Esophagus mucosa (tissue), 1 donor: ENCODE data around the gene SNX32. TPM values are rescaled to one million over a fixed set of nuclear protein-coding genes. Genes with fewer than 3 reads are reported as not detected.
"Not testable (repeated sequence)": the region's sequence is repeated elsewhere in the genome, so short reads cannot be mapped to it uniquely, and the experiment has no call there.

Experiments
- ATAC-seq: fragments of 200-7000 bp; cut with Tn5 transposase; one replicate; pipeline ENCODE4 v1.9.1; 2020
- total RNA-seq: library from RNA; stranded (reverse); gene quantifications from one replicate; pipeline ENCODE4 v1.2.4, GENCODE V29; 2023
- donor health status: DM: yes; HTN: yes; CAD: no.

SNX32 gene
- total RNA-seq, 1 donor from 2014 or later = 0.12 TPM

DNA sequence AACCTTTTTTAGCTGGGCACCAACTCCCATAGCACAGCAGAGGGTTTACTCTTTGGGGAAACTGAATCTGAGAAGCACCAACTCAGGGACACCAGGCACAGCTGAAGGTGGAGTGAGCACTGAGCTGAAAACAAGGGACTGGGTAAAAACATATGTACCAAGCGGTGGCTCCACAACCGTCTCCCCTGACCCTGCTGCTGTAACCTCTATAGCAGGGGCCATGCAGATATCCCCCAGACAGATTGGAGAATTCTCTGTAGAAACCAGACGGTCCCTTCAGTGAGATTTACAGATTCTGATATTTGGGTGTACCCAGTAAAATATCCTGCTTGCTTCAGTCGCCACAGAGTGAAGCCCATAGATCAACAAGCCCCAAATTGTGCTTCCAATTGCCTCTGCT is 4.3 kb upstream of the SNX32 start:
- ATAC-seq = no peak

DNA sequence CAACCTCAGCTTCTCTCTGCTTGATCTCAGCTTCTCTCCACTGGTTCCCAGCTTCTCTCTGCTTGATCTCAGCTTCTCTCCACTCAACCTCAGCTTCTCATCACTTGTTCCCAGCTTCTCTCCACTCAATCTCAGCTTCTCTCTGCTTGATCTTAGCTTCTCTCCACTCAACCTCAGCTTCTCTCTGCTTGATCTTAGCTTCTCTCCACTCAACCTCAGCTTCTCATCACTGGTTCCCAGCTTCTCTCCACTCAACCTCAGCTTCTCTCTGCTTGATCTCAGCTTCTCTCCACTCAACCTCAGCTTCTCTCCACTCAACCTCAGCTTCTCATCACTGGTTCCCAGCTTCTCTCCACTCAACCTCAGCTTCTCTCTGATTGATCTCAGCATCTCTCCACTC is 1.5 kb upstream of the SNX32 start:
- not testable (repeated sequence) for ATAC-seq

DNA sequence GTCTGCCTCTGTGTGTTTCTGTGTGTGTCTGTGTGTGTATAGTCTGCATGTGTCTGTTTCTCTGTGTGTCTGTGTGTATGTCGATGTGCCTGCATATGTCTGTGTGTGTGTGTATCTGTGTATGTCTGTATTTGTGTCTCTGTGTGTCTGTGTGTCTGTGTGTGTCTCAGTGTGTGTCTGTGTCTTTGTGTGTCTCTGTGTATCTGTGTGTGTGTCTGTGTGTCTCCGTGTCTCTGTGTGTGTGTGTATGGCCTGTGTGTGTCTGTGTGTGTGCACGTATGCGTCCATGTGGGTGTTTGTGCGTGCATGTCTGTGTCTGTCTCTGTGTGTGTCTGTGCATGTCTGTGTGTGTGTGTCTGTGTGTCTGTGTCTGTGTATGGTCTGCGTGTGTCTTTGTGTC is 439 bp downstream of the SNX32 start:
- ATAC-seq = no peak

DNA sequence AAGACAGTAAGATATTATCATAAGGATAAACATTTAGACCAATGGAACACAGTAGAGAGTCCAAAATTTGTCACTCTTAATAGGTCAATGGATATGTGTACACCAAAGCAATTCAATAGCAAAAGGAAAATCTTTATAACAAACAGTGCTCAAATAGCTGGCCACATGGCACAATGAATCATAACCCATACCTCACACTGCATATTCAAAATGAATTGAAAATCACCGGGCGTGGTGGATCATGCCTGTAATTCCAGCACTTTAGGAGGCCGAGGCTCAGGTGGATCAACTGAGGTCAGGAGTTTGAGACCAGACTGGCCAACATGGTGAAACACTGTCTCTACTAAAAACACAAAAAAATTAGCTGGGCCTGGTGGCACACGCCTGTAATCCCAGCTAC is 8.4 kb downstream of the SNX32 start:
- ATAC-seq = peak; percentile 53

DNA sequence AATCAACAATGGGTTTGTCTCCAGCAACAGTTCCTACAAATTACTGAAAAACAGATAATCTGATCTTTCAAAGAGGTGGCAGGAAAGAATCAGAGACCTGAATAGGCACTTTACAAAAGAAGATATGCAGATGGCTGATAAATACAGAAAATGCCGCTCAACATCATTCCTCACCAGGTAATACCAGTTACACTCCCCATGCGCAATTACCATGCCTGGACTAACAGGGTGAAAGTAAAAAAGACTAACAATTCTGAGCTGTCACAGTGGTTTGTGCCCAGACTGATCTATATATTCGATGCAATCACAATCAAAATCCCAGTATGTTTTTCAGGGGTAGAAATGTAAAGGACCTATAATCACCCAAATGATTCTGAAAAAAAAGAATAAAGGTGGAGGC is 10.0 kb downstream of the SNX32 start:
- ATAC-seq = peak; percentile 25

DNA sequence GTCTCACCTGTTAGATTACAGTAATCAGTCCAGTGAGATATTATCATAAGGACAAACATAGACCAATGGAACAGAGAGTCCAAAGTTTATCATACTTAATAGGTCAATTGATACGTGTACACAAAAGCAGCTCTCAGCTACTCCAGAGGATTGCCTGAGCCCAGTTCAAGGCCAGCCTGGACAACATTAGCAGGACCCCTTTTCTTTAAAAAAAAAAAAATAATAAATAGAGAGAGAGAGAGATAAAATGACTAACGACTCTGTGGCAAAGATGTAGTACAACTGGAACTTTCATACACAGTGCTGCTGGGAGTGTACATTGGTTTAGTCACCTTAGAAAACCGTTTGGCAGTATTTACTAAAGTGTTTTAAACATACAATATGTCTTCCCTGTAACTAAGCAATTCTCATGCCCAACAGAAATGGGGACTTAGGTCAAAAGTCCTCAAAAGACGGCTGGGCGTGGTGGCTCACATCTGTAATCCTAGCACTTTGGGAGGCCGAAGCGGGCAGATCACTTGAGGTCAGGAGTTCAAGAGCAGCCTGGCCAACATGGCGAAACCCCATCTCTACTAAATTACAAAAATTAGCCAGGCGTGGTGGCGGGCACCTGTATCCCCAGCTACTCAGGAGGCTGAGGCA is 10.6 kb downstream of the SNX32 start:
- ATAC-seq = peak; percentile 6

DNA sequence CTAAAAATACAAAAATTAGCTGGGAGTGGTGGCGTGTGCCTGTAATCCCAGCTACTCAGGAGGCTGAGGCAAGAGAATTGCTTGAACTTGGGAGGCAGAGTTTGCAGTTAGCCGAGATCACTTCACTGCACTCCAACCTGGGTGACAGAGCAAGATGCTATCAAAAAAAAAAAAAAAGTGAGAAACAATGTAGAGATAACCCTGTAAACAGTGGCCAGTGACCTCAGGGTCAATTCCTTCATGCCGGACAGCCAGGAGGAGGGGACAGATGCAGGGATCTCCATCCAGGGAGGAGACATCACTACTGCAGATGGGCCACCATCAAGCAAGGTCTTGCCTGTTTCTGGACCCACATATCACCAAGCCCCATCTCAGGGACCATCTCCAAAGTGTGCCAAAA is 14.0 kb downstream of the SNX32 start:
- ATAC-seq = no peak

DNA sequence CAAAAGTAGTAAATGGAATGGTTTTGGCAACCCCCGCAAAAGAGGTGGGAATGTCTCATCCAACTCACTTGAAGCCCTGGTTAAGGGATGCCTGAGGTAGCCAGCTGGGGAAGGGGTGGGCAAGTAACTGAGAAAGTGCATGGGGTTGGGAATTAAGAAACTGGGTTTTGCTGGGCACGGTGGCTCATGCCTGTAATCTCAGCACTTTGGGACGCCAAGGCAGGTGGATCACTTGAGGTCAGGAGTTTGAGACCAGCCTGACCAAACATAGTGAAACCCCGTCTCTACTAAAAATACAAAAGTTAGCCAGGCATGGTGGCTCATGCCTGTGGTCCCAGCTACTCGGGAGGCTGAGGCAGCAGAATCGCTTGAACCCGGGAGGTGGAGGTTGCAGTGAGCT is 14.9 kb downstream of the SNX32 start:
- not testable (repeated sequence) for ATAC-seq

DNA sequence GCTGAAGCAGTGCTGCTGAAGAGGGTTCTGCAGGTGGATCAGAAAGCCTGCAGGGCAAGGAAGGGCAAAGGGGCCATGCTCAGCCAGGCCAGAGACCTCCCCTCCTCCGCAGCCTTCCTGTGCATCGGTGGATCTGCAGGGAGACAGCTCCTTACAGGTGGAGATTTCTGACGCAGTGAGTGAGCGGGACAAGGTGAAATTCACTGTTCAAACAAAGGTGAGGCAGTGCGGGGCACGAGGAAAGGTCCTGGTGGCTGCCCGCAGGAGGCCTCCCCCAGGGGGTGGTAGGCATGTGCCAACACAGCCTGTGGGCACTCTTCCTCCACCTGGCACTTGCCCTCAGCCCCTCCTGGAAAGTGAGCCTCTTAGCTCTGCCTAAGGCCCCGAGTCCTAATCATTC is 15.6 kb downstream of the SNX32 start:
- peak; percentile 2 for ATAC-seq

DNA sequence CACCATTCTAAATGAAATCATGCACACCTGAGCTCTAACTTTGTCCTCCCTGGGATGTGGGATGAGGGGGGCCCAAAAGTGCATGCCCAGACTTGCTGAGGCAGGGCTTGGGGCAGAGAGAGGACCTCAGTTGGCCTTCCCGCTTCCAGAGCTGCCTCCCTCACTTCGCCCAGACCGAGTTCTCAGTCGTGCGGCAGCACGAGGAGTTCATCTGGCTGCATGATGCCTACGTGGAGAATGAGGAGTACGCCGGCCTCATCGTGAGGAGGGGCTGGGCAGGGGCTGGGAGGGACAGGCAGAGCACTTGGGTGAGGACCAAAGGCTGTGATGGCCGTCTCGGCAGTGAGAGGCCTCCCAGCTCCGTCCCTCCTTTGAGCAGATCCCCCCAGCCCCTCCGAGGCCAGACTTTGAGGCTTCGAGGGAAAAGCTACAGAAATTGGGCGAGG is 16.0 kb downstream of the SNX32 start:
- peak; percentile 0 for ATAC-seq

DNA sequence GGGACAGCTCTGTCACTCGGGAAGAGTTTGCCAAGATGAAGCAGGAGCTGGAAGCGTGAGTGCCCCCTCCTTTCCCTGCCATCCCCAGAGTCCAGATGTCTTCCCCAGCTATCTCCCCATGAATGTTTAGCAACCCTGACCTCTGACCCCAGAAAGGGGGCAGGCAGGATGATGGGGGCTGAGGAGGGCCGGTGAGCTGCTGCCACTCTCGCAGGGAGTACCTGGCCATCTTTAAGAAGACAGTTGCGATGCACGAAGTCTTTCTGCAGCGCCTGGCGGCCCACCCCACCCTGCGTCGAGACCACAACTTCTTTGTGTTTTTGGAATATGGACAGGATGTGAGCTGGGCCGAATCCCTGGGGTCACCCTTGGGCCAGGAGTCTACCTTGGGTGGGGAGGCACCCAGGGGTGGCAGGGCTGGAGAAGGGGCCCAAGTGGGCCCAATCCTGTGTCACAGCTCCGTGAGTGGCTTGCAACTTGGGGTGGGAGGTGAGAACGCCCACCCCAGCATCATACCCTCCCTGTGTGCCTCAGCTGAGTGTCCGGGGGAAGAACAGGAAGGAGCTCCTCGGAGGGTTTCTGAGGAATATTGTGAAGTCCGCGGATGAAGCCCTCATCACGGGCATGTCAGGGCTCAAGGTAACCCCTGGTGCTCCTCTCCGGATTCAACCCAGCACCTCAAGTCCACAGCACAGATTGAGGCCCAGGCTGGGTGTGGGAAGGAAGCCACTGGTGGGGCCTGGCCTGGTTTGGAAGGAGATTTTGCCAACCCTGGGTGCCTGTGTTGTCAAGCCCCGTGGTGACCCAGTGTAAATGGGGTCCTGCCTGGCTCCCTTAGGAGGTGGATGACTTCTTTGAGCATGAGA is 16.7 kb downstream of the SNX32 start:
- peak; percentile 6 for ATAC-seq

DNA sequence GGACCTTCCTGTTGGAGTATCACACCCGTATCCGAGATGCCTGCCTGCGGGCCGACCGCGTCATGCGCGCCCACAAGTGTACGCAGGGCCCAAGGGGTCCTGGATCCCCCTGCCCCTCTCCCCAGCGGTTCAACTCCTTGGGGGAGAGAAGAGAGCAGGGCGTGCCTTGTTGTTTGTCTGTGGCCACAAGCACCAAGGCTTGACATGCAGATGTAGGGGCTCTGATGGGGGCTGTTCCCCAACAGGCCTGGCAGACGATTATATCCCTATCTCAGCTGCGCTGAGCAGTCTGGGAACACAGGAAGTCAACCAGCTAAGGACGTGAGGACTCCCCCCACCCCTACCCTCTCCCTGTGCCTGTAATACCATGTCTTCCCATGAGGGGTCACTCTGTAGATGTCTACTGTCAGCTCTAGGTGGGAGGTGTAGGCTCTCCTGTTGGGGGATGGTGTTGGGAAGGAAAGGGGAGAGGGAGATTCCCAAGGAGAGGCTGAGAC is 17.4 kb downstream of the SNX32 start:
- ATAC-seq = peak; percentile 22

DNA sequence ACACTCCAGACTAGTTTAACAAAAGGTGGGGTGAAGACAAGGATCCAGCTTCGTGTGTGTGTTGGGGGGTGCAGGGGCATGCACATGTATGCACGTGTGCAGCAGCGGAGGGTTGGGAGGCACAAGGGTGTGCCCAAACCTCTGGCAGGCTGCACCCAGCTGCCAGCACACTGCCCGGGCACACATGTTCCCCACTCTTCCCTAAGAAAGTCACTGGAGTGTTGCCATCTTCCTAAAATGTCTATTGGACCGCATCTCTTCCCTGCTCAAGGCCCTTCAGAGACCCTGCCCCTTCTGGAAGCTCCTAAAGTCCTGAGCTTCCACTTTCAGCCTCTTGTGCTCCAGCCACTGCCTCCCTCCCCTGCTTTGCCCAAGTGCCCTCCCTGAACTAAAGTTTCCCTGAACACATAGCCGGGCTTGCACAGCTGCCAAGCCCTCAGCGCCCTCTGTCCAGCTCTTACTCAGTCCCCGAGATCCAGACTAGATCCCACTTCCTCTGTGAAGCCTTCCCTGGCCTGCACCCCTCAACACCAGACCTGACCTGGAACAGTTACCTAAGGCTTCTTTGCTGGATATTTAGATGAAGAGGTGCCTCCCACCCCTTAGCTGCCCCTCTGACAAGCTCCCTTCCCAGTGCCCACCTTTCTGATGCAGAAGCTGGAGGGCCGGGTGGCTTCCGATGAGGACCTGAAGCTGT is 18.2 kb downstream of the SNX32 start:
- ATAC-seq = no peak

DNA sequence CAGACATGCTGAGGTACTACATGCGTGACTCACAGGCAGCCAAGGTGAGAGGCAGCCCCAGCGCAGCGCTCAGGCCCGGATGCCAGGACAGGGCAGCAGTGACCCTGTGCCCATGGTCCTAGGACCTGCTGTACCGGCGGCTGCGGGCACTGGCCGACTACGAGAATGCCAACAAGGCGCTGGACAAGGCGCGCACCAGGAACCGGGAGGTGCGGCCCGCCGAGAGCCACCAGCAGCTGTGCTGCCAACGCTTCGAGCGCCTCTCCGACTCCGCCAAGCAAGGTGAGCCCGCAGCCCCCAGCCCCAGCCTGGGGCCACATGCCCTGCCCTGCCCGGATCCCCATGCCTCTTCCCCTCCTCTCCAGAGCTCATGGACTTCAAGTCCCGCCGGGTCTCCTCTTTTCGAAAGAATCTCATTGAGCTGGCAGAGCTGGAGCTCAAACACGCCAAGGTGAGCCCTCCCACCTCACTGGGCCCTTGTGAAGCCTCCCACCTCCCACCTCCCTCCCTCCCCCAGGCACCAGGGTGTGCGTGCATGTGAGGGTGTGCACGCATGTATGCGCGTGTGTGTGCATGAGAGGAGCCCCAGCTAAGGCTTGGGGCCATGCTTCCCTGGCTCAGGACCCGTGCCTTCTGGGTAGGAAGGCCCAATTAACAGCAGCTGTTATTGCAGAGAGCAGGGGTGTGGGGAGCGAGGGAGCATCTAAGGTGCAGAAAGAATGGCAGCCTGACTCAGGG is 18.9 kb downstream of the SNX32 start:
- ATAC-seq = no peak

DNA sequence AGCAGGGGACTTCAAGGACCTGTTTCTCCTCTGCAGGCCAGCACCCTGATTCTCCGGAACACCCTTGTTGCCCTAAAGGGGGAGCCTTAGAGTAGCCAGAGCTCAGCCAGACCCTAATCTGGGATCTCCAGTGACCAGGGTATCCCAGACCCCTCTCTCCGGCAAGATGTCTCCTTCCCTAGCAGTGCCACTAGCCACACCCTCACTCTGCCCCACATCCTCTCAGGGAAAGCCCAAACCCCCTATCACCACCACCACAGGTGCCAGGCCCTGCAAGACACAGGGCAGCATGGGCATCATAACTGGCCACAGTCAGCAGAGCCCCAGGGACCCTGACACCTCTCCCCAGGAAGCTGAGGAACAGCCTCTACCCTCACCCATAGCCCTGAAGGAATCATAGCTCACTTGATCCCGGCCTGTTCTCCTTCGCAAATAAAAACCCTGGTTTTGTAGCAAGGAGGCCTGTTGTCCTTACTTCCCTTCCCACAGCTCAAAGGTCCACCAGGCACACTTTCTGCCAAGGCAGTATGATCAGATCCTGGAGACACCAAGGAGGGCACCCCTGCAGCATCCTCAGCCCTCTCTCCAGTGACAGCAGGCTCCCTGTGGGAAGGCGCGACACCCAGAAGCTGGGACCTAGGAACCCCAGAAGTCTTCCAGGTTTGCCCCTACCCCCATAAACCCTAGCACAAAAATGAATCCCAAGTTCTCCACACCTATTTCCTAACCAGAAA is 19.6 kb downstream of the SNX32 start:
- no peak for ATAC-seq

DNA sequence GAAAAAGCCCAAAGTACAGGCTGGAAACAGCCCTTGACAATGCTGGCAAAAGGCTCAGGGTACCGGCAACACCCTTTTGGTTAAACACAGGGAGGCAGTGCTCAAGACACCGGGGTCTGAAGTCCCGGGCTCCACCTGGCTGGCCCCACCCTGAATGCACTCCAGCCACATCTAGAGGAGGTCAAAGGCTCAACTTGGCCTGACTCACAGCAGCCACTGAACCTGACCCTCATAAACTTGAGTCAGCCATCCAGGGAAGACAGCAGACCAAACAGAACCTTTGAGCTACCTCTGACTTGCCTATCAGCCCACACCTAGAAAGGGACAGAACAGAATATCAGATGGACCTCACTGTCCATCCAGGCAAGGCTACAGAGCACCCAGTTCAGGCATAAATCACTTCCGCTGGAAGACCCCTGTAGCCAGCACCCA is 20.4 kb downstream of the SNX32 start:
- ATAC-seq = no peak

DNA sequence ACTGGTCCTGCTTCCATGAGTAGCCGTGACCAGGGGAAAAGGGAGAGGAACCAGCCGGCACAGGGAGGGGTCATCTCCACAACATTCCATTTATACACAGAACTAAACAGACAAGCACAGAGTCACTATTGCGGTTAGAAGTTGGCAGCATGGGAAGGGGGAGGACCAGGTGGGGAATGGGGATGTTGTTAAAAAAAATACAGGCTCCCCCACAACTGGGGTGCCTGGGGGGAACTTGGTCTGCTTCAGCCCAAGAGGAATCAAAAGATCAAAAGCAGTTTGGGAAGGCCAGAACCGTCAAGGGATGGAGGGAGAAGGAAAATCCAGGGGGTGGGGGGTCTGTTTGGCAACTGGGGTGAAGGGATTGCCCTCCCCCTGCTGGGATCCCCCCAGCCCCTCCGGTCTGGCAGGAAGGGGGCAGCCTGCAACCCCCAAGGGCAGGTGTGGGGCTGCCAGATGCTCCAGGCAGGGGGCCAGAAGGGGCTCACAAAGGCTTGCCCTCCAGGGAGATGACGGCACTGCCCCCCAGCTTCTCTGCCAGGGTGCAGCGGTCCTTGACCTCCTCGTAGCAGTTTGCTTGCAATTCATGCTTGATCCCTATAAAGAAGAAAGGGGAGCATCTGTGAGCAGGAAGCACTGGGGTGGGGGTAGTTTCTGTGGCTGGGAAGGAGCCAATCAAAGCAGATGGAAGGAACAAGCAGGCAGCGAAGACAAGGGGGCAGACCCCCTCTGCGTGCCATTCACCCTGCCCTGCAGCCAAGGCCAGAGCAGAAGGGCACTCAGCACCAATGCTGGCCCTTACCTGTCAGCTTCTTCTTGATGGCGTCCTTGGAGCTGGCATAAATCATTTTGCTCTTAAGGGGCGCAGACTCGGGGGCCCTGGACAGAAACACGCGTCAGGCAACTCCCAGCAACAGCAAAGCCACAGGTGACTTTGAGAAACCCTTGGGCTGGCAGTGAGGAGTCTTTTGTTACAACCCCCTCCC is 21.4 kb downstream of the SNX32 start:
- ATAC-seq = no peak

DNA sequence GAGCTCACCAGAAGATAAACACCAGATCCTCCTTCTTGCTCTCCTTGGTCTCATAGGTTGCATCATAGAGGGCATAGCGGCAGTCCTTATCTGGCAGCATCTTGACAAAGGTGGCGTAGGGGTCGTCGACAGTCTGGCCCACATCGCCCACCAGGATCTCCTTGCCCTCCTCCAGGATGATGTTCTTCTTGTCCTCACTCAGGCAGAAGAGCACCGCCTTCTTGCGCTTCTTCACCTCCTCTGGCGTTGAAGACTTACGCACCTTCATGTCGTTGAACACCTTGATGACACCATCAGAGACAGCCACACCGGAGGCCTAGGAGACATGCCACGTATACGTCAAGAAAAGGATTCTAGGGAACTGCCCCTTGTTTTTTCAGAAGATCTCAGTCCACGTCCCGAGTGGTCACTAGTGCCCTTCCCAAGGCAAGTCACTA is 22.2 kb downstream of the SNX32 start:
- no peak for ATAC-seq

DNA sequence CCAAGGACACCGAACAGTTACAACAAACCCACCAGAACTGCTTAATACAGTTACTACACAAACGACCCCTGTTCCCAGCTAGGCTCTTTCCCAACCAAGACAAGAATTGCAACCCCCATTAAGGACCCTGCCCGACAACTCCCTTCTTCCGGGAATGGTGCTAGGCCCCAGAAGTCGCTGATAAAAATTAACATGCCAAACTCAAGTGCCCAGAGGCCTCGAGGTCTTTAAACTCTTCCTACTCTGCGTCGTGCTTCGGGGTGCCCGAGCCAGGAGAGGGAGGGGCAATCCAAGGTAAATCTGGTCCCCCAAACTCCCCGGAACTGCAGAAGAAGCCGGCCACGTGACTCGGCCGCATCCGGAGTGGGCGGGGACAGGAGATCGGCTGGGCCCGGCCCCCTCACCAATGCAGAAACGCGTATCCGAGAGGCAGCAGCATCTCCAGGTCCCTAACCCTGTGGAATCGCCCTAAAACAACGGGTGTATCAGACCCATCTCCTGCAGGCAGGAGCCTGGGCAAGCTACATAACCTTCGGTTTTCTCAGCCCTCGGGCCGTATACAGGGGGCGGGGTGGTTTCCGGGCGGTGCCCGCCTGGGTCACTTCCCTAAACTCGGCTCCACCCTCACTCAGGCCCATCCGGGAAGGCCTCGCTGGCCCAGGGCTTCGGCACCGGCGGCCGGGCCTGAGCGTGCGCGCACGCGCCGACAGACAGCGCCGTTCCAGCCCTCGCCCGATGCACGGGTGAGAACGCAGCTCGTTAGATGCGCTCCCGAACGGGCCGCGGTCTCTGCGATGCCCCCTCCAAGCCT is 23.1 kb downstream of the SNX32 start:
- ATAC-seq = peak; percentile 43

DNA sequence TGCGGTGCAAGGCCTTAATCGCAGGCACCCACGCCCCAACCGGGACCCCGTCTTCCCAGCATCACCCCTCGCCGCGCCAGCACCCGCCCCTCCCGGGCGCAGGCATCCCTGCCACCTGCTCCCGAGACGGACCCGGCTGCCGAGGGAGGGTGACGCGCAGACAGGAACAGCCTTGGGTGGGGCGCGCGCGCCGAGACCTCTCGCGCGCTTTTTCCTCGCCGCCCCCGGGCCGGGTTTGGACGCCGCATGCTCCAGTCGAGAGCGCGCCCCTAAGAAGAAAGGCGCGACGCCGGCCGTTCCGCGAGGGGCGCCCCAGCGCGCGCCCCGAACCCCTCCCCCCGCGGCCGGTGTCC is 23.7 kb downstream of the SNX32 start:
- peak; percentile 0 for ATAC-seq
